K562 (cell line): ENCODE measurements around the gene TOR1AIP2.

Source experiments
- BHLHE40 ChIP-seq: IDR thresholded peaks from 2 replicates; pipeline ENCODE4 v1.6.1; 2011; ENCODE audit warnings: low read length, improper control_type of control experiment
- CEBPB ChIP-seq: fragments of 450-650 bp; IDR thresholded peaks from 2 replicates; pipeline ENCODE4 v1.6.1; 2016; ENCODE audit warnings: missing genetic modification characterization, missing compliant biosample characterization
- KAT2B ChIP-seq: IDR thresholded peaks from one replicate; pipeline ENCODE4 v1.6.1; 2012; ENCODE audit warnings: low read depth, mild to moderate bottlenecking, control low read depth, inconsistent platforms, low read length, moderate library complexity
- POLR2AphosphoS5 ChIP-seq: IDR thresholded peaks from 2 replicates; pipeline ENCODE4 v1.6.1; 2011; ENCODE audit warnings: mild to moderate bottlenecking, low read depth, low read length, moderate library complexity; ENCODE audit not compliant: control insufficient read depth, insufficient read depth
- TF ChIP-seq, protein P1 (sequence below): fragments of 250-450 bp; sonication (Bioruptor Pico); IDR thresholded peaks from 2 replicates; pipeline ENCODE4 v1.5.0; 2022; ENCODE audit warnings: mild to moderate bottlenecking

GRCh38 chr1:179794669-179795068 lies 82.9 kb downstream of the TOR1AIP2 start:
- TF ChIP-seq, protein P1, sequence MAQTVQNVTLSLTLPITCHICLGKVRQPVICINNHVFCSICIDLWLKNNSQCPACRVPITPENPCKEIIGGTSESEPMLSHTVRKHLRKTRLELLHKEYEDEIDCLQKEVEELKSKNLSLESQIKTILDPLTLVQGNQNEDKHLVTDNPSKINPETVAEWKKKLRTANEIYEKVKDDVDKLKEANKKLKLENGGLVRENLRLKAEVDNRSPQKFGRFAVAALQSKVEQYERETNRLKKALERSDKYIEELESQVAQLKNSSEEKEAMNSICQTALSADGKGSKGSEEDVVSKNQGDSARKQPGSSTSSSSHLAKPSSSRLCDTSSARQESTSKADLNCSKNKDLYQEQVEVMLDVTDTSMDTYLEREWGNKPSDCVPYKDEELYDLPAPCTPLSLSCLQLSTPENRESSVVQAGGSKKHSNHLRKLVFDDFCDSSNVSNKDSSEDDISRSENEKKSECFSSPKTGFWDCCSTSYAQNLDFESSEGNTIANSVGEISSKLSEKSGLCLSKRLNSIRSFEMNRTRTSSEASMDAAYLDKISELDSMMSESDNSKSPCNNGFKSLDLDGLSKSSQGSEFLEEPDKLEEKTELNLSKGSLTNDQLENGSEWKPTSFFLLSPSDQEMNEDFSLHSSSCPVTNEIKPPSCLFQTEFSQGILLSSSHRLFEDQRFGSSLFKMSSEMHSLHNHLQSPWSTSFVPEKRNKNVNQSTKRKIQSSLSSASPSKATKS (CRISPR knock-in tag): no peak
- TF ChIP-seq POLR2AphosphoS5: no peak
- no peak for TF ChIP-seq KAT2B
- TF ChIP-seq BHLHE40: no peak
- TF ChIP-seq CEBPB (tag): peak; percentile 74
